Right lobe of liver (tissue), 6 donors: ENCODE data around the gene HAT1. TPM values are rescaled to one million over a fixed set of nuclear protein-coding genes. Genes with fewer than 3 reads are reported as not detected.
"Not testable (repeated sequence)": the region's sequence is repeated elsewhere in the genome, so short reads cannot be mapped to it uniquely, and the experiment has no call there.

Experiments used
- ATAC-seq, 4 donors: fragments of 200-7000 bp; cut with Tn5 transposase; one replicate each; pipeline ENCODE4 v1.9.1; 2020; ENCODE audit warnings: mild to moderate bottlenecking in 4 of 4, moderate library complexity in 4 of 4
- DNase-seq, 3 donors: peaks; one replicate each; pipeline ENCODE4 v3.0.0-alpha.2; 2020
- H3K27ac ChIP-seq, 3 donors: fragments of 200-600 bp; one replicate each; pipeline ENCODE4 v1.8.0; 2022
- H3K27me3 ChIP-seq, 2 donors: fragments of 200-600 bp; one replicate each; pipeline ENCODE4 v1.8.0; 2022
- H3K36me3 ChIP-seq, 4 donors: fragments of 200-600 bp; sonication (generic) in 1 of 4; one replicate each; pipeline versions ENCODE4 v1.5.1 to v1.8.0; 2017 to 2022; ENCODE audit warnings: control low read depth in 1 of 4
- H3K4me1 ChIP-seq, 4 donors: fragments of 200-600 bp; sonication (generic) in 1 of 4; one replicate each; pipeline versions ENCODE4 v1.5.1 to v1.8.0; 2017 to 2022; ENCODE audit warnings: control low read depth in 1 of 4
- H3K4me3 ChIP-seq, 3 donors: fragments of 200-600 bp; one replicate each; pipeline ENCODE4 v1.8.0; 2022
- H3K9me3 ChIP-seq, 4 donors: fragments of 200-600 bp; sonication (generic) in 1 of 4; one replicate each; pipeline versions ENCODE4 v1.5.1 to v1.8.0; 2017 to 2022; ENCODE audit warnings: control low read depth in 1 of 4
- POLR2A ChIP-seq: fragments of 450-650 bp; IDR thresholded peaks from one replicate; pipeline ENCODE4 v1.6.1; 2017; ENCODE audit warnings: antibody characterized with exemption, mild to moderate bottlenecking
- WGBS: methylation state at CpG from one replicate; pipeline ENCODE4 v1.1.6; 2018; ENCODE audit warnings: low coverage, low lambda C conversion rate; ENCODE audit not compliant: insufficient coverage; ENCODE audit errors: missing lambda C conversion rate; 5-methylcytosine and 5-hydroxymethylcytosine counted together
- intact Hi-C, 2 donors: fragments of 100-400 bp; cut with DNase I; formaldehyde crosslinking; loops; one replicate each; pipeline versions ENCODE4 v1.11.2 to v1.14.1; 2022
- total RNA-seq, 6 experiments: library from RNA; depleted of rRNA in 2 of 6; stranded (reverse); fragments of >200 nt in 2 of 6; fragmentation: NEBNext Ultra II Directional in 3 of 6; extraction: Animal tissue kit (Norgen Biotek cat#: 25700) in 3 of 6; gene quantifications; one replicate each; pipeline versions ENCODE4 v1.1.0 to v1.2.4, GENCODE V29; 2016 to 2023
- TF ChIP-seq, protein P1 (sequence below), 4 donors: fragments of 200-600 bp in 3 of 4; fragments of 450-650 bp in 1 of 4; IDR thresholded peaks; one replicate each; pipeline versions ENCODE4 v1.5.1 to v1.8.0; 2016 to 2022; ENCODE audit warnings: antibody characterized with exemption in 4 of 4, mild to moderate bottlenecking in 2 of 4
- donor health status: DM: no; HTN: yes; CAD: no.
- donor health status: DM: no; HTN: no; CAD: no.
- donor health status: DM: no; HTN: no; CAD: no.
- donor health status: DM: no; HTN: yes; CAD: no.
- donor health status: DM: no; HTN: yes; CAD: no.

The HAT1 gene
- total RNA-seq, 6 experiments from 2014 or later = 10.7 to 16.3 (median 13.4) TPM

- 41% methylated on average over 10 of the region's 10 CpGs for WGBS
- TF ChIP-seq POLR2A = no peak
- TF ChIP-seq, protein P1, sequence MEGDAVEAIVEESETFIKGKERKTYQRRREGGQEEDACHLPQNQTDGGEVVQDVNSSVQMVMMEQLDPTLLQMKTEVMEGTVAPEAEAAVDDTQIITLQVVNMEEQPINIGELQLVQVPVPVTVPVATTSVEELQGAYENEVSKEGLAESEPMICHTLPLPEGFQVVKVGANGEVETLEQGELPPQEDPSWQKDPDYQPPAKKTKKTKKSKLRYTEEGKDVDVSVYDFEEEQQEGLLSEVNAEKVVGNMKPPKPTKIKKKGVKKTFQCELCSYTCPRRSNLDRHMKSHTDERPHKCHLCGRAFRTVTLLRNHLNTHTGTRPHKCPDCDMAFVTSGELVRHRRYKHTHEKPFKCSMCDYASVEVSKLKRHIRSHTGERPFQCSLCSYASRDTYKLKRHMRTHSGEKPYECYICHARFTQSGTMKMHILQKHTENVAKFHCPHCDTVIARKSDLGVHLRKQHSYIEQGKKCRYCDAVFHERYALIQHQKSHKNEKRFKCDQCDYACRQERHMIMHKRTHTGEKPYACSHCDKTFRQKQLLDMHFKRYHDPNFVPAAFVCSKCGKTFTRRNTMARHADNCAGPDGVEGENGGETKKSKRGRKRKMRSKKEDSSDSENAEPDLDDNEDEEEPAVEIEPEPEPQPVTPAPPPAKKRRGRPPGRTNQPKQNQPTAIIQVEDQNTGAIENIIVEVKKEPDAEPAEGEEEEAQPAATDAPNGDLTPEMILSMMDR (IDR thresholded peaks at IDR 0.05) = no peak
- DNase-seq (no peak), ATAC-seq (no peak)
- peaks cover 0 to 6% of the 10 kb centered on the region in 2 donors for H3K27me3 ChIP-seq
- H3K4me3 ChIP-seq = peak overlapping the region; percentile 52 to 60 (median 57)
- H3K36me3 ChIP-seq = no peaks in the 10 kb centered on the region
- H3K27ac ChIP-seq = peak overlapping the region in 1 of 3 donors; percentile 45
- intact Hi-C loops = no loop called here
- peaks cover 0 to 8% (median 0%) of the 10 kb centered on the region in 4 donors for H3K4me1 ChIP-seq
- no peaks in the 10 kb centered on the region for H3K9me3 ChIP-seq
Observed at GRCh38 chr2:171894612-171894947, 27.7 kb upstream of the HAT1 start.

GRCh38 chr2:171895786-171896185 is 26.5 kb upstream of the HAT1 start:
- H3K4me3 ChIP-seq = no peak overlapping the region
- H3K9me3 ChIP-seq = no peaks in the 10 kb centered on the region
- no peaks in the 10 kb centered on the region for H3K36me3 ChIP-seq
- intact Hi-C loops = no loop called here
- DNase-seq (no peak), ATAC-seq (no peak)
- H3K4me1 ChIP-seq = peaks cover 0 to 8% (median 0%) of the 10 kb centered on the region in 4 donors
- H3K27me3 ChIP-seq = peaks cover 0 to 6% of the 10 kb centered on the region in 2 donors
- TF ChIP-seq, protein P1 (IDR thresholded peaks at IDR 0.05) = no peak
- TF ChIP-seq POLR2A = no peak
- H3K27ac ChIP-seq = no peak overlapping the region
- WGBS = 67% methylated on average over 1 of the region's 1 CpG

DNA sequence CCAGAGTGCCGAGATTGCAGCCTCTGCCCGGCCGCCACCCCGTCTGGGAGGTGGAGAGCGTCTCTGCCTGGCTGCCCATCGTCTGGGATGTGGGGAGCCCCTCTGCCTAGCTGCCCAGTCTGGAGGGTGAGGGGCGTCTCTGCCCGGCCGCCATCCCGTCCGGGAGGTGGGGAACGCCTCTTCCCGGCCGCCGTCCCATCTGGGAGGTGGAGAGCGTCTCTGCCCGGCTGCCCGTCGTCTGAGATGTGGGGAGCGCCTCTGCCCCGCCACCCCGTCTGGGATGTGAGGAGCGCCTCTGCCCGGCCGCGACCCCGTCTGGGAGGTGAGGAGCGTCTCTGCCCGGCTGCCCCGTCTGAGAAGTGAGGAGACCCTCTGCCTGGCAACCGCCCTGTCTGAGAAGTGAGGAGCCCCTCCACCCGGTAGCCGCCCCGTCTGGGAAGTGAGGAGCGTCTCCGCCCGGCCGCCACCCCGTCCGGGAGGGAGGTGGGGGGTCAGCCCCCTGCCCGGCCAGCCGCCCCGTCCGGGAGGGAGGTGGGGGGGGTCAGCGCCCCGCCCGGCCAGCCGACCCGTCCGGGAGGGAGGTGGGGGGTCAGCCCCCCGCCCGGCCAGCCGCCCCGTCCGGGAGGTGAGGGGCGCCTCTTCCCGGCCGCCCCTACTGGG is 22.5 kb upstream of the HAT1 start:
- H3K4me3 ChIP-seq, intact Hi-C loops, ATAC-seq, H3K9me3 ChIP-seq, H3K4me1 ChIP-seq, H3K36me3 ChIP-seq, H3K27me3 ChIP-seq, H3K27ac ChIP-seq, DNase-seq: not testable (repeated sequence)
- WGBS = no CpG with 5 or more reads among the region's 58 CpGs

DNA sequence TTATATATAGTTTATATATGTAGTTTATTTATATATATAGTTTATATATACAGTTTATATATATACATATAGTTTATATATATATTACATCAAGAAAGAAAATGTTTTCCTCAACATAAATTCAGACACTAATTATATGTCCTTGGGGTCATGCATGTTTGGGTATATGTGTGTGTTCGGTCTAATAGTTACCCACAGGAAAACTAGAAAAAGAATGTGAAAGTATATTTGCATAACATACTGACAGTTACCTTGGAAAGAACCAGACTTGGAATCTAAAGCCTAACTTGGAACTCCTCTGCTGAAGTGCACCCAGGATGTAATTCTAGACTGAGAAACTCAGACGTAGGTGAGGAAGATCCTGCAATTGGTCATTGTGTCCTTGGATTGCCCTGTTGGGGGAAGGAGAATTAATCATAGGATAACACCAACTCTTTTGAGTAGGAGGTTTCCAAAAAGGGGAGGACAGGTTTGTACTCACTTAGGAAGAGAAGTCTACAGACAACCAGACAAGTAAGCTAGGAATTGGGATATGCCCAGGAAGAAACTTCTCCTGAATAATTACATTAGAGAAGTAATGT is 19.3 kb upstream of the HAT1 start:
- ATAC-seq = no peak
- 38% methylated on average over 2 of the region's 2 CpGs for WGBS
- intact Hi-C loops = no loop called here

DNA sequence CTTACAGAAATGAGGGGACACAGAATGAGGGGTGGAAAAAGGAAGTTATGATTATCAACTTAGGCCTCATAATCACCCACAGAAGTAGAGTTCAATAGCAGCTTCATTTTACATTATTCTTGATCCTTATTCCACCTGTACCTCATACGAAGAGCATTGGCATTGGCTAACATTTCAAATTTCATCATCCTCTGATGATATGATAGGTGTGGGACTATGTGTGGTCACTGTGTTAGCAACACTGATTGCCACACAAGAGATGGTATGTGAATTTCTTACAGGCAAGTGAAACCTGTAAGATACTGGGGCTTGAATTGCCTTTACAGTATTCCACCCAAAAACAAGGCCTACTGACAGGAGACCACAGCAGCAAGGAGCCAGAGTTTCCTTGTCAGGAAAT is 14.0 kb upstream of the HAT1 start:
- no peak overlapping the region for H3K27ac ChIP-seq
- DNase-seq (no peak), ATAC-seq (no peak)
- H3K4me3 ChIP-seq = no peak overlapping the region
- 80% methylated on average over 1 of the region's 1 CpG for WGBS
- TF ChIP-seq, protein P1 (IDR thresholded peaks at IDR 0.05) = no peak
- intact Hi-C loops = no loop called here
- H3K9me3 ChIP-seq = no peaks in the 10 kb centered on the region
- H3K27me3 ChIP-seq = no peaks in the 10 kb centered on the region
- no peaks in the 10 kb centered on the region for H3K36me3 ChIP-seq
- H3K4me1 ChIP-seq = no peaks in the 10 kb centered on the region

More for the DNA sequence above, 19.3 kb upstream of the HAT1 start:
- peaks cover 0 to 6% of the 10 kb centered on the region in 2 donors for H3K27me3 ChIP-seq
- TF ChIP-seq POLR2A = no peak
- TF ChIP-seq, protein P1 (IDR thresholded peaks at IDR 0.05) = no peak
- no peak for DNase-seq
- no peaks in the 10 kb centered on the region for H3K9me3 ChIP-seq
- H3K27ac ChIP-seq = no peak overlapping the region
- H3K4me1 ChIP-seq = no peaks in the 10 kb centered on the region
- no peak overlapping the region for H3K4me3 ChIP-seq
- H3K36me3 ChIP-seq = no peaks in the 10 kb centered on the region
